Suprapubic skin (tissue), 4 donors: ENCODE measurements around the gene CAPN8.

Experiments
- EP300 ChIP-seq: sonication (generic); formaldehyde crosslinking; IDR thresholded peaks from one replicate; pipeline ENCODE4 v1.6.1; 2017; ENCODE audit warnings: antibody characterized with exemption
- POLR2A ChIP-seq, 2 donors: fragments of 450-650 bp; IDR thresholded peaks; one replicate each; pipeline ENCODE4 v1.6.1; 2017; ENCODE audit warnings: antibody characterized with exemption in 2 of 2, mild to moderate bottlenecking in 2 of 2, moderate library complexity in 2 of 2
- POLR2AphosphoS5 ChIP-seq, 3 donors: sonication (generic); formaldehyde crosslinking; IDR thresholded peaks; one replicate each; pipeline ENCODE4 v1.6.1; 2017; ENCODE audit warnings: antibody characterized with exemption in 3 of 3
- TF ChIP-seq, protein P1 (sequence below), 2 donors: fragments of 200-600 bp in 1 of 2; fragments of 450-650 bp in 1 of 2; sonication (generic) in 1 of 2; IDR thresholded peaks; one replicate each; pipeline ENCODE4 v1.5.1; 2016 to 2019; ENCODE audit warnings: antibody characterized with exemption in 2 of 2, mild to moderate bottlenecking in 1 of 2, moderate library complexity in 1 of 2

DNA sequence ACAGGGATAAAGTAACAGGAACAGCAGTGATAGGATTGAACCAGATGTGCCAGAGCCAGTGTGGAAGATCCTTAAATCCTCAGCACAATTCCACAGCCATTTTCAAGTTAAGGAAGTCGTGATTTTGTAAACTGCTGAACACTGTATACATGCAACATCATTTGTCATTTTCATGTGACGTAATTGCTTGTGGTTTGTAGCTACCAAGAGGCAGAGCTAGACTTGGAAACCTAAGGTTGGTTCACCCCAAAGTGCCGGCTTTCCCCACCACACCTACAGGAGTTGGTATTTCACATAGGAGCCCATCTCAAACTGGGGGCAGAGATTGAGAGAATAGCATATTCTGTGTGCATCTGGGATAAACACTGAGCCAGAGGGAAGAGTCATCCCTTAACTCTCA lies 113.9 kb downstream of the CAPN8 start:
- TF ChIP-seq, protein P1, sequence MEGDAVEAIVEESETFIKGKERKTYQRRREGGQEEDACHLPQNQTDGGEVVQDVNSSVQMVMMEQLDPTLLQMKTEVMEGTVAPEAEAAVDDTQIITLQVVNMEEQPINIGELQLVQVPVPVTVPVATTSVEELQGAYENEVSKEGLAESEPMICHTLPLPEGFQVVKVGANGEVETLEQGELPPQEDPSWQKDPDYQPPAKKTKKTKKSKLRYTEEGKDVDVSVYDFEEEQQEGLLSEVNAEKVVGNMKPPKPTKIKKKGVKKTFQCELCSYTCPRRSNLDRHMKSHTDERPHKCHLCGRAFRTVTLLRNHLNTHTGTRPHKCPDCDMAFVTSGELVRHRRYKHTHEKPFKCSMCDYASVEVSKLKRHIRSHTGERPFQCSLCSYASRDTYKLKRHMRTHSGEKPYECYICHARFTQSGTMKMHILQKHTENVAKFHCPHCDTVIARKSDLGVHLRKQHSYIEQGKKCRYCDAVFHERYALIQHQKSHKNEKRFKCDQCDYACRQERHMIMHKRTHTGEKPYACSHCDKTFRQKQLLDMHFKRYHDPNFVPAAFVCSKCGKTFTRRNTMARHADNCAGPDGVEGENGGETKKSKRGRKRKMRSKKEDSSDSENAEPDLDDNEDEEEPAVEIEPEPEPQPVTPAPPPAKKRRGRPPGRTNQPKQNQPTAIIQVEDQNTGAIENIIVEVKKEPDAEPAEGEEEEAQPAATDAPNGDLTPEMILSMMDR (IDR thresholded peaks at IDR 0.05): no peak
- TF ChIP-seq POLR2A (IDR thresholded peaks at IDR 0.05) (no peak), POLR2AphosphoS5 (IDR thresholded peaks at IDR 0.05) (no peak), EP300 (no peak)
